Measurements from ENCODE around the gene GNLY. TPM values are rescaled to one million over a fixed set of nuclear protein-coding genes. Genes with fewer than 3 reads are reported as not detected.
"Not testable (repeated sequence)": the region's sequence is repeated elsewhere in the genome, so short reads cannot be mapped to it uniquely, and the experiment has no call there.

The GNLY gene
- total RNA-seq, 4 donors from 2014 or later = 1.7 to 15.3 (median 10.5) TPM; not detected in 1

- peaks cover 0 to 42% (median 3%) of the 10 kb centered on the region in 3 donors for H3K36me3 ChIP-seq
- no peak for DNase-seq
- H3K4me1 ChIP-seq = no peaks in the 10 kb centered on the region
- no peaks in the 10 kb centered on the region for H3K9me3 ChIP-seq
- TF ChIP-seq CTCF (IDR thresholded peaks at IDR 0.05) (no peak), POLR2A (IDR thresholded peaks at IDR 0.05) (no peak)
- H3K4me3 ChIP-seq = no peak overlapping the region
- no peaks in the 10 kb centered on the region for H3K27me3 ChIP-seq
- H3K27ac ChIP-seq = no peak overlapping the region
Measured at GRCh38 chr2:85655961-85656417, 38.2 kb upstream of the GNLY start.

GRCh38 chr2:85656468-85656867 lies 37.7 kb upstream of the GNLY start:
- no peak for DNase-seq
- H3K36me3 ChIP-seq = peaks cover 0 to 38% (median 3%) of the 10 kb centered on the region in 3 donors
- no peaks in the 10 kb centered on the region for H3K4me1 ChIP-seq
- H3K27me3 ChIP-seq = no peaks in the 10 kb centered on the region
- H3K4me3 ChIP-seq = no peak overlapping the region
- TF ChIP-seq POLR2A (IDR thresholded peaks at IDR 0.05) (no peak), CTCF (IDR thresholded peaks at IDR 0.05) (no peak)
- H3K9me3 ChIP-seq = no peaks in the 10 kb centered on the region
- H3K27ac ChIP-seq = no peak overlapping the region

- H3K4me1 ChIP-seq, H3K9me3 ChIP-seq, H3K27me3 ChIP-seq, H3K4me3 ChIP-seq, DNase-seq, H3K27ac ChIP-seq: not testable (repeated sequence)
- peaks cover 0 to 29% (median 0%) of the 10 kb centered on the region in 3 donors for H3K36me3 ChIP-seq
Measured at GRCh38 chr2:85657399-85657798, 36.8 kb upstream of the GNLY start.

GRCh38 chr2:85659324-85659981 lies 34.7 kb upstream of the GNLY start:
- Histone ChIP-seq H3K36me3 (peaks cover 0 to 15% (median 0%) of the 10 kb centered on the region in 3 donors), H3K9me3 (no peaks in the 10 kb centered on the region), H3K4me1 (no peaks in the 10 kb centered on the region), H3K27me3 (no peaks in the 10 kb centered on the region), H3K27ac (no peak overlapping the region), H3K4me3 (no peak overlapping the region)
- no peak for DNase-seq
- no peak for TF ChIP-seq POLR2A (IDR thresholded peaks at IDR 0.05)
- no peak for TF ChIP-seq CTCF (IDR thresholded peaks at IDR 0.05)

- not testable (repeated sequence) for H3K36me3 ChIP-seq, H3K9me3 ChIP-seq, H3K4me1 ChIP-seq, H3K27ac ChIP-seq, H3K4me3 ChIP-seq, H3K27me3 ChIP-seq, DNase-seq
Measured at GRCh38 chr2:85660301-85660700, 33.9 kb upstream of the GNLY start.

- Histone ChIP-seq H3K9me3 (no peaks in the 10 kb centered on the region), H3K36me3 (peaks cover 0 to 8% (median 0%) of the 10 kb centered on the region in 3 donors), H3K4me3 (no peak overlapping the region), H3K27ac (no peak overlapping the region), H3K27me3 (no peaks in the 10 kb centered on the region), H3K4me1 (no peaks in the 10 kb centered on the region)
- no peak for DNase-seq
- TF ChIP-seq POLR2A (IDR thresholded peaks at IDR 0.05) = no peak
- TF ChIP-seq CTCF (IDR thresholded peaks at IDR 0.05) = no peak
Measured at GRCh38 chr2:85660725-85661124, 33.4 kb upstream of the GNLY start.

Measured in Peyer's patch (tissue), 4 donors.